Body of pancreas (tissue), 4 donors: ENCODE data around the gene LRRC51.

Experiments used
- CTCF ChIP-seq, 7 experiments: fragments of 450-650 bp in 4 of 7; fragments of 200-600 bp in 3 of 7; sonication (generic) in 3 of 7; IDR thresholded peaks; one replicate each; pipeline ENCODE4 v1.5.1; 2016 to 2019; ENCODE audit warnings: antibody characterized with exemption in 7 of 7
- POLR2A ChIP-seq, 3 donors: fragments of 450-650 bp; IDR thresholded peaks; one replicate each; pipeline ENCODE4 v1.6.1; 2016; ENCODE audit warnings: antibody characterized with exemption in 3 of 3, mild to moderate bottlenecking in 2 of 3

DNA sequence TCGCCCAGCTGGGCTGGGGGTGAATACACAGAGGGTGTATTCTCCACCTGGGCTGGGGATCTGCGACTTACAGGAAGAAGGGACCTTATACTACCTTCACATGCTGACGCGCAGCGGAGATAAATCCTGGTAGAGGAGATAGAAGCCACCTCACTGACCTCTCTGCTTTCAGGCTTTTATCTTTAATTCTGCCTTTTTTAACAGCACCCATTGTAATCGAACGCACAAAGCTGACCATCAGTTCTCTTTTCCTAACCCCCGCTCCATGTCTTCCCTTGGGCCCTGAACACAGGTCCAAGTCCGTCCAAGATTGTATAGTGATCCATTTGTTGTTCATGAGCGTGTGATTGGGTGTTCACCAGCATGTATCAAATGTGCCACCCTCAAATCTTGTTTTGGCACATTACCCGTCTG is 23.1 kb downstream of the LRRC51 start:
- no peak for TF ChIP-seq CTCF (IDR thresholded peaks at IDR 0.05)
- no peak for TF ChIP-seq POLR2A (IDR thresholded peaks at IDR 0.05)
